Mesothelial cell of epicardium (in vitro differentiated cells): ENCODE results near the gene TENM4. TPM values are rescaled to one million over a fixed set of nuclear protein-coding genes. Genes with fewer than 3 reads are reported as not detected.

Experiments
- DNase-seq, 2 experiments: peaks; one replicate each; pipeline ENCODE4 v3.0.0; 2021; ENCODE audit warnings: low spot score in 2 of 2; ENCODE audit not compliant: unreplicated experiment in 2 of 2
- H3K27ac Mint-ChIP-seq: 2 replicates; pipeline ENCODE4 v1.8.0; 2021; ENCODE audit warnings: mixed read lengths
- H3K27me3 Mint-ChIP-seq: 2 replicates; pipeline ENCODE4 v1.8.0; 2021; ENCODE audit warnings: low read depth, mixed read lengths
- H3K36me3 Mint-ChIP-seq: 2 replicates; pipeline ENCODE4 v1.8.0; 2021; ENCODE audit warnings: mixed read lengths
- H3K4me1 Mint-ChIP-seq: 2 replicates; pipeline ENCODE4 v1.8.0; 2021; ENCODE audit warnings: mixed read lengths
- H3K4me3 Mint-ChIP-seq: 2 replicates; pipeline ENCODE4 v1.8.0; 2021; ENCODE audit warnings: mild to moderate bottlenecking, moderate library complexity, mixed read lengths
- H3K9me3 Mint-ChIP-seq: 2 replicates; pipeline ENCODE4 v1.8.0; 2021; ENCODE audit warnings: mixed read lengths
- total RNA-seq: library from RNA; stranded (reverse); gene quantifications from 3 replicates; pipeline ENCODE4 v1.2.1, GENCODE V29; 2021
- TF ChIP-seq, protein P1 (sequence below): fragments of 200-600 bp; sonication (generic); IDR thresholded peaks from one replicate; pipeline ENCODE4 v1.5.0; 2021; ENCODE audit warnings: antibody characterized with exemption; ENCODE audit not compliant: unreplicated experiment

Gene TENM4
- total RNA-seq, 1 donor from 2014 or later, result 187 TPM

DNA sequence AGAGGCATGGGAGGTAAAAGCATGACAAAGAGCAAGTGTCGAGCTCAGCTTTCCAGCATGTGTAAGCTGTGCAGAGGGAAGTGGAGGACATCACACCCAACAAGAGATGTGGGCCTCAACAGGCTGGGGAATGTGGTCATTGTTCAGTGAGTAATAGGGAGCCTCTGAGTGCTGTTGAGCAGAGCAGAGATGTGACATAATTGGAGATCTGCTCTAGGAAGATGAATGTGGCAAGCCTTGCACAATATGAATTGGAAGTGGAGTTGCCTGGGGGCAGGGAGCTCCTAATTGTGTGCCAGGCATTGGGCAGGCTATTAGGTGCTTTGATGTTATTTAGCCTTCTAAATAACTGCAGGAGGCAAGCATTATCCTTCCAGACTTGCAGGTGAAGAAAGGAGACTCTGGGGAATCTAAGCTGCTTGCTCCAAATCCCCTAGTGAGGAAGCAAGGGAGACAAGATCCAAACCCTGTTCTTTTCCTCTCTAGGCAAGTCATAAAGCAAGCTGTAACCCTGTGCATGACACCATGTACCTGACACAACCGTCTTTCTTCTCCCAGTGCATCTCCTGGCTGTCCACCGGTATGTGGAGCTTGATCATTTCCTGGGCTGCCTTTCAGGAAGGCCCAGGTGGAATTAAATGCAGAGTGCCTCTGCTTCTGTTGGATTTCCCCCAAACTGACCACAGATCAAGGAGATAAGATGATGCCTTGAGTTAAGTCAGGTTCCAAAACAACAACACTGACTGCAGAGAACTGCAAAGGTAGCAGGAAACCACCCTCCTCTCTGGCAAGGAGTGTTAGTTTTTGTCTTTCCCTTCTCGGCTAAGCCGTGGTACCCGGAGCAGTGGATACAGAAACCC is 221.4 kb downstream of the TENM4 start:
- Mint-ChIP-seq H3K4me1 (no peaks in the 10 kb centered on the region), H3K4me3 (no peak overlapping the region), H3K36me3 (peaks cover 22% of the 10 kb centered on the region), H3K9me3 (peaks cover 5% of the 10 kb centered on the region), H3K27me3 (no peaks in the 10 kb centered on the region), H3K27ac (no peak overlapping the region)
- TF ChIP-seq, protein P1, sequence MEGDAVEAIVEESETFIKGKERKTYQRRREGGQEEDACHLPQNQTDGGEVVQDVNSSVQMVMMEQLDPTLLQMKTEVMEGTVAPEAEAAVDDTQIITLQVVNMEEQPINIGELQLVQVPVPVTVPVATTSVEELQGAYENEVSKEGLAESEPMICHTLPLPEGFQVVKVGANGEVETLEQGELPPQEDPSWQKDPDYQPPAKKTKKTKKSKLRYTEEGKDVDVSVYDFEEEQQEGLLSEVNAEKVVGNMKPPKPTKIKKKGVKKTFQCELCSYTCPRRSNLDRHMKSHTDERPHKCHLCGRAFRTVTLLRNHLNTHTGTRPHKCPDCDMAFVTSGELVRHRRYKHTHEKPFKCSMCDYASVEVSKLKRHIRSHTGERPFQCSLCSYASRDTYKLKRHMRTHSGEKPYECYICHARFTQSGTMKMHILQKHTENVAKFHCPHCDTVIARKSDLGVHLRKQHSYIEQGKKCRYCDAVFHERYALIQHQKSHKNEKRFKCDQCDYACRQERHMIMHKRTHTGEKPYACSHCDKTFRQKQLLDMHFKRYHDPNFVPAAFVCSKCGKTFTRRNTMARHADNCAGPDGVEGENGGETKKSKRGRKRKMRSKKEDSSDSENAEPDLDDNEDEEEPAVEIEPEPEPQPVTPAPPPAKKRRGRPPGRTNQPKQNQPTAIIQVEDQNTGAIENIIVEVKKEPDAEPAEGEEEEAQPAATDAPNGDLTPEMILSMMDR, result no peak
- DNase-seq, result no peak

DNA sequence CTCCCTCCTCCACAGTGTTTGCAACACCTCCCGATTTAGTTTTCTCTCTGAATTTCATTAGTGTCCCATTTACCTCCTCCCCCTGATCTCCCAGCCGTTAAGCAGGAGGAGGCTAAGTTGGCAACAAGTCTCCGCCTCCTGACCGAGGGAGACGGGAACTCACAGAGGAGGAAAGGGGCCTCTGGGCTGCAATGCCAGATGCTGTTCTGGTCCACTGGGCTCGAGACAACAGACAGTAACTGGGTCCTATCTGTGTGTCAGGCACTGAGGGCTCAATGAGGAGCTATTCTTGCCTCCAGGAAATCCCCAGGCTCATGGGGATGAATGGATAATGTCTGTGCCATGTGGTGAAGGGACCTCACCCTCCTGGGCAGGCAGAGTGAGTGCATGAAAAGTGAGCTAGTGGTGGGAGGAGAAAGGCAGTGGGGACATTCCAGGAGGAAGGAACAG is 228.1 kb downstream of the TENM4 start:
- Mint-ChIP-seq H3K36me3 (peaks cover 28% of the 10 kb centered on the region), H3K27ac (peak overlapping the region; percentile 19), H3K4me3 (no peak overlapping the region), H3K9me3 (no peaks in the 10 kb centered on the region), H3K4me1 (no peaks in the 10 kb centered on the region), H3K27me3 (no peaks in the 10 kb centered on the region)
- TF ChIP-seq, protein P1, result no peak
- DNase-seq, result no peak

DNA sequence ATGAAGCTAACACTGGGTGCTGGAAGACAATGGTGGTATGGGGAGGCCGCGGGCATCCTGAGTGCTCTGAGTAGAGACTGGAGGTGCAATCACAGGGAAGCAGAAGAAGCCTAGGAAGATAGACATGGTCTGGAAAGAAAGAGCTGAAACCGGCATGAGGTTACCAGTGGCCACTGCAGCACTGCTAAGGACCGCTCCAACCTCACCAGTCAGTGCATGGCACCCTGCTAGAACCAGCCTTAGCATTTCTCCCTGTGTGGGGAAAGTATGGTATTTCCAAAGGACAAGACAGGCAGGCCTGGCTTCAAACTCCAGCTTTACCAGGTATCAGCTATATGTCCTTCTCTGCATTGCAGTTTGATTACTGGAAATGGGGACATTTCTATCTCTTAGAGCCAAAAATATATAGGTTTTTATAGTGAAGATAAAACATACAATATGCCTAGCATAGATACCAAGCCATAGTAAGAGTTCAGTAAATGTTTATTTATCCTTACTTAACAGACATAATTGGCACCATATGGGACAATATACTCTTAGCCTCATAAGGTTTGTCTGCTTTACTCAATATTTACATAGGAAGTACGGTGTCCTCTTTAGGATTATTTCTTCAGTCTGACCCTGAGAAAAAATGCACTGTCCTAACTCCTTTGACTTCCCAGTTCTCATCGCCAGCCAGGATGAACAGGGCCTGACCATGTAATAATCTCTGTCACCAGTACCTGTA is 231.1 kb downstream of the TENM4 start:
- Mint-ChIP-seq H3K4me1 (no peaks in the 10 kb centered on the region), H3K36me3 (peaks cover 18% of the 10 kb centered on the region), H3K27me3 (no peaks in the 10 kb centered on the region), H3K9me3 (no peaks in the 10 kb centered on the region), H3K4me3 (no peak overlapping the region), H3K27ac (no peak overlapping the region)
- no peak for DNase-seq
- TF ChIP-seq, protein P1, result no peak

DNA sequence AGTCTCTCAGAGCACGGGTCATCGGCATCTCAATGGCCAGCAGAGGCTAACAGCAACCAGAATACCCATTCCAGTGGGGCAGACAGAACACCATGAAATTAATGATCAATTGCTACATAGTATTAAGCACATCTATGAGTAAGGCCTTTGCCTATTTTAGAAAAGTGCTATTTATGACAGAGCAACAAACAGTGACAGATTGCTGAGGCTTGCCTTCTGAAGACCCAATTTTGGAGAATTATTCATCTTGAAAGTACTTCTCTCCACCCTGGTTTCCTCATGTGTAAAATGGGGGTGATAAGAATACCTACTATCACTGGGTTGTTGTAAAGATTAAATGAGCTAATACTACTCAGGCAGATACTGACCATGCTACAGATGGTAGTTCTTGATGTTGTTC is 232.7 kb downstream of the TENM4 start:
- H3K36me3 Mint-ChIP-seq, result peaks cover 9% of the 10 kb centered on the region

DNA sequence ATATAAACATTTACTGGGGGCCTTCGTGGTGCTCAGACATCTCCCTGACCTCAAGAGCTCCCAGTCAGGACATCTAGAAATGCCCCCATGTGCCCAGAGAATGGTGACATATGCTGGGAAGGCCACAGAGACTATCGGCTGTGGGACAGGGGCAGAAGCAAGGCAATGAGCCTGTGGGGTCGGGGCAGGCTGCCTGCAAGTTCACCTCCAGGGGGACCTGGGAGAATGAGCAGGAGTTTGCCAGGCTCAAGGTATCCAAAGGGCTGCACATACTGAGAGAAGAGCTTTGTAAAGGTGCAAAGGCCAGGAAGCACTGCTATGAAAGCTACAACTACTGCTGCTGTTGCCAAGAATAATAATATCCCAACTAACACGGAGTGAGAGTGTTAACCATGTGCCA is 233.9 kb downstream of the TENM4 start:
- no peak for DNase-seq
- Mint-ChIP-seq H3K36me3 (peaks cover 3% of the 10 kb centered on the region), H3K4me3 (no peak overlapping the region), H3K4me1 (no peaks in the 10 kb centered on the region), H3K27me3 (no peaks in the 10 kb centered on the region), H3K27ac (no peak overlapping the region), H3K9me3 (no peaks in the 10 kb centered on the region)
- TF ChIP-seq, protein P1, result no peak

More for the DNA sequence above, 232.7 kb downstream of the TENM4 start:
- no peak for DNase-seq
- Mint-ChIP-seq H3K4me3 (no peak overlapping the region), H3K27ac (no peak overlapping the region), H3K4me1 (no peaks in the 10 kb centered on the region), H3K27me3 (no peaks in the 10 kb centered on the region), H3K9me3 (no peaks in the 10 kb centered on the region)
- TF ChIP-seq, protein P1, result no peak
